Measurements from ENCODE around the gene KAZN.

Gene KAZN

DNA sequence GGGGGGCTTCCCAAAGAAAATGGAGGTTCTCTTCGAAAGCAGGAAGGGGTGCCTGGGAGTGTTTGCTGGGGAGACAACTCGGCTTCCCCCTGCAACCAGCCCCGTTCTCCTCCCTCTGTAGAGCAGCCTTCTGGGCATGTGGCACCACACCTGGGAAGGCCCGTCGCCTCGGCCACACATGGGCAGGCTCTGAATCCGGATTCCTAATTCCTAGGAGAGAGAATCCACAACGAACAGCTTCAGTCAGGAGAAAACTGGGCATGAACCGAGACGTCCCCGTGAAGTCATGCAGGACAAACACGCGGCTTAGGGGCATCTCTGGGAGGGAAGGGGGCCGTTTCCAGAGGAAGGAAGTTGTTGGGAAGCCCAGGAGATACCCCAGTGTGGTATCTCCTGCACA is 224.5 kb downstream of the KAZN start:
- Histone ChIP-seq H3K4me1 (ENCODE audit: control insufficient read depth, insufficient read depth, low read length) (peaks cover 15% of the 10 kb centered on the region), H3K9ac (ENCODE audit: low read length) (no peak overlapping the region), H3K36me3 (ENCODE audit: control insufficient read depth, insufficient read depth, low read length, severe bottlenecking) (no peaks in the 10 kb centered on the region), H3K4me3 (ENCODE audit: low read length) (no peak overlapping the region), H3K27me3 (replicated peaks; ENCODE audit: control insufficient read depth, insufficient read depth, low read length) (no peaks in the 10 kb centered on the region), H3K9me3 (ENCODE audit: control insufficient read depth, low read length) (no peaks in the 10 kb centered on the region)
- no peak for DNase-seq (ENCODE audit: low read depth)

DNA sequence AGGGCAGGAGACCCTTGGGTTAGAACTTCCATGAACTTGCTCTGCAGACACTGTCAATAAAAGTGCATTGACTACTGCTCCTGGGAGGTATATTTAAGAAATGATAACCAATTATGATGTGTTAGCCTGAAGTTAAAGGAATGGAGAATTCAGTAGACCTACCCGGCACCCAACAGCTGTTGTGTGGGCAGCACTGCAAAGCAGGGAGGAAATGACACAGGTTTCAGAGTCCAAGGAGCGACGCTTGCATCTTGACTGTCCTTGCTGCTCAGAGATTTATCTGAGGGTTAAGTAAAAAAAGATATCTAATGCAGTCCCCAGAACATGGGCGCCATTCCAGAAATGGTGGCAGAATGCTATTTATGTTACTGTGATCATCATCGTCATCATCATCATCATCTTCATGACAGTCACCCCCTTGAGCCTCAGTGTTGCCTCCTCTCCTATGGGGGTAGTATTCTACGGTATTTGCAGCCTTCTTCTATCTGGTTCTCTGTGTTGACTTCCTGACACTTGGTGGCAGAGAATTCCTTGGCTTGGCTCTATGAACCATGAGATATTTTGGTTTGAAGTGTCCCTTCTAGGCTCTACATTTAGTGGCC is 225.9 kb downstream of the KAZN start:
- H3K4me1 ChIP-seq (ENCODE audit: control insufficient read depth, insufficient read depth, low read length) = peaks cover 15% of the 10 kb centered on the region
- DNase-seq (ENCODE audit: low read depth) = no peak
- no peaks in the 10 kb centered on the region for H3K36me3 ChIP-seq (ENCODE audit: control insufficient read depth, insufficient read depth, low read length, severe bottlenecking)
- H3K27me3 ChIP-seq (replicated peaks; ENCODE audit: control insufficient read depth, insufficient read depth, low read length) = no peaks in the 10 kb centered on the region
- no peaks in the 10 kb centered on the region for H3K9me3 ChIP-seq (ENCODE audit: control insufficient read depth, low read length)
- H3K9ac ChIP-seq (ENCODE audit: low read length) = no peak overlapping the region
- H3K4me3 ChIP-seq (ENCODE audit: low read length) = no peak overlapping the region

DNA sequence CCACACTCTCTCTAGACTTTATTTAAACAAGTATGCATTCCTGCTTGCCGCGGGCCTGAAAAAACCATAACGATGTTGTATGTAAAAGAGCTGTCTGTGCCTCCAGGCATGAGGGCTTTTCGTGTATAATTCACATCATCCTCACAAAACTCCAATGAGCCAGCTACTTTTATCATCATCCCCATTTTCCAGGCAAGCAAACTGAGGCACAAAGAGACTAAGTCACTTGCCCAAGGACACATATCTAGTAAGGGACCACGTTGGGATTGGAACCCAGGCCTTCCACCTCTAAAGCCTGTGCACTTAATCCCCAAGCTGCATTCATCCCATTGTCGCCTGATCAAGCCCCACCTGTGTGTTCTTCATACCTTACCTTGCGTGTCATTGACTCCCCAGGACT is 226.9 kb downstream of the KAZN start:
- peaks cover 15% of the 10 kb centered on the region for H3K4me1 ChIP-seq (ENCODE audit: control insufficient read depth, insufficient read depth, low read length)
- H3K27me3 ChIP-seq (replicated peaks; ENCODE audit: control insufficient read depth, insufficient read depth, low read length) = no peaks in the 10 kb centered on the region
- no peaks in the 10 kb centered on the region for H3K36me3 ChIP-seq (ENCODE audit: control insufficient read depth, insufficient read depth, low read length, severe bottlenecking)
- no peak for DNase-seq (ENCODE audit: low read depth)
- H3K9ac ChIP-seq (ENCODE audit: low read length) = peak overlapping the region; percentile 56
- H3K9me3 ChIP-seq (ENCODE audit: control insufficient read depth, low read length) = no peaks in the 10 kb centered on the region
- peak overlapping the region; percentile 33 for H3K4me3 ChIP-seq (ENCODE audit: low read length)

DNA sequence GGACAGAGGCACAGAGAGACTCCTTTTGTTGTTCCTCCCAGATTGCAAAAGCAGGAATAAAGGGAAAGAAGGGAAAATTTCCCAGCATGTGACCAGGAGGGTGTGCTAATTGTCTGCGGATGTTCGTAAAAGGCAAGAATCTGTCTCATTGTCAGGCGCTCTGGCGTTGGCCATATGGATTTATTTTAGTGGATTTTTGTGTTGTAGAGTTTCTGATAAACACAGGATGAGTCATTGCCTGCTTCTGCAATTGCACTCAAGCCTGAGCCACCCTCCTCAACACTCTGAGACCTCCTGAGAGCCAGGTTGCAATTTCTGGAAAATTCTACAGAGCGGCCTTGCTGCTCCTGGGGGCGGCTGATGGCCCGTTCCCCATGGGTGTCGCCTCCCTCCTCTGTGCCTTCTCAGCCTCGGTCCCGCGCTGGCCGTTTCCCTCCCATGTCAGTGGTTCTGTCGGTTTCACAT is 227.7 kb downstream of the KAZN start:
- DNase-seq (ENCODE audit: low read depth) = peak; percentile 92
- Histone ChIP-seq H3K4me1 (ENCODE audit: control insufficient read depth, insufficient read depth, low read length) (peaks cover 15% of the 10 kb centered on the region), H3K27me3 (replicated peaks; ENCODE audit: control insufficient read depth, insufficient read depth, low read length) (no peaks in the 10 kb centered on the region), H3K36me3 (ENCODE audit: control insufficient read depth, insufficient read depth, low read length, severe bottlenecking) (no peaks in the 10 kb centered on the region), H3K9ac (ENCODE audit: low read length) (peak overlapping the region; percentile 56), H3K4me3 (ENCODE audit: low read length) (peak overlapping the region; percentile 33), H3K9me3 (ENCODE audit: control insufficient read depth, low read length) (no peaks in the 10 kb centered on the region)

DNA sequence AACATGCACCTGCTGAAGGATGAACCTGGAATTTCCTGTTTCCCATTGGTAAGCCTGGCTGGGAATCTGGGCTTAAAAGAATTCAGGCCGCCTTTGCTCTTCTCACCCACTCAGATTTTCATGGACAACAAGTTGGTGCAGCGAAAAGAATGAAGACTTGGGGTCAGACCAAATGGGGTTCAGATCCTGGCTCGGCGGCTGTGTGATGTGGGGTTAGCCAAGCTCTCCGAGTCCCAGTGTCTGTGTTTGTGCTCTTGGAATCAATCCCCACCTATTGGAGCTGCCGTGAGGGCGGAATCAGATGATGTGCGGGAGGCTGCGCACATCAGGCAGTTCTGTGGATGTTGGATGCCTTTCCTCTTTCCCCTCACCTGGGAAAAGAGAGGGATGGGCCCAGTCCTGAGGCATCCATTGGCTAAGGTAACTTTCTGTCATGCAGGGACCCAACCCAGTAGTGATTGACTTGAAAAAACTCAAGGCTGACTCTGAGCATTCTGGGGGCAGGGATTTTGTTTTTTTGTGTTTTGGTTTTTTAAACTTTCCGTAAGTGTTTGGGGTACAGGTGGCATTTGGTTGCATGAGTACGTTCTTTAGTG is 228.3 kb downstream of the KAZN start:
- no peaks in the 10 kb centered on the region for H3K36me3 ChIP-seq (ENCODE audit: control insufficient read depth, insufficient read depth, low read length, severe bottlenecking)
- no peaks in the 10 kb centered on the region for H3K27me3 ChIP-seq (replicated peaks; ENCODE audit: control insufficient read depth, insufficient read depth, low read length)
- DNase-seq (ENCODE audit: low read depth) = no peak
- H3K4me3 ChIP-seq (ENCODE audit: low read length) = peak overlapping the region; percentile 33
- H3K9ac ChIP-seq (ENCODE audit: low read length) = peak overlapping the region; percentile 35
- no peaks in the 10 kb centered on the region for H3K9me3 ChIP-seq (ENCODE audit: control insufficient read depth, low read length)
- peaks cover 15% of the 10 kb centered on the region for H3K4me1 ChIP-seq (ENCODE audit: control insufficient read depth, insufficient read depth, low read length)

DNA sequence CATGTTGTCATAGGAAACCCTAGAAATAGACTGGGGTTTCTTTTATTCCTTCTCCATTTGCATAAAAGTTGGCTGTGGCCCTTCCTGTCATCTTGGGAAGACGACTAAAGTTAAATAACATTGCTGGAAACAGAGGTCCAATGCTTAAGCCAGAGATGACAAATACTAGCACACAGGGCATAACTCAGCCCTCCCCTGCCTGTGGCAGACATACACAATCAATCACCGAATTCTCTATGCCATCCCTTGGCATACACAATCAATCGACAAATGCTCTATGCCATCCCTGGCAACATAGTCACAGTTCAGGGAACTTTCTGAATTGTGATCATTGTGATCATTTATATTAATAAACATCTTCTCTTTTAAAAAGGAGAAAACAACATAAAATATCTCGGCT is 229.4 kb downstream of the KAZN start:
- H3K36me3 ChIP-seq (ENCODE audit: control insufficient read depth, insufficient read depth, low read length, severe bottlenecking) = no peaks in the 10 kb centered on the region
- no peak overlapping the region for H3K9ac ChIP-seq (ENCODE audit: low read length)
- peaks cover 15% of the 10 kb centered on the region for H3K4me1 ChIP-seq (ENCODE audit: control insufficient read depth, insufficient read depth, low read length)
- H3K4me3 ChIP-seq (ENCODE audit: low read length) = no peak overlapping the region
- H3K27me3 ChIP-seq (replicated peaks; ENCODE audit: control insufficient read depth, insufficient read depth, low read length) = no peaks in the 10 kb centered on the region
- DNase-seq (ENCODE audit: low read depth) = no peak
- no peaks in the 10 kb centered on the region for H3K9me3 ChIP-seq (ENCODE audit: control insufficient read depth, low read length)

DNA sequence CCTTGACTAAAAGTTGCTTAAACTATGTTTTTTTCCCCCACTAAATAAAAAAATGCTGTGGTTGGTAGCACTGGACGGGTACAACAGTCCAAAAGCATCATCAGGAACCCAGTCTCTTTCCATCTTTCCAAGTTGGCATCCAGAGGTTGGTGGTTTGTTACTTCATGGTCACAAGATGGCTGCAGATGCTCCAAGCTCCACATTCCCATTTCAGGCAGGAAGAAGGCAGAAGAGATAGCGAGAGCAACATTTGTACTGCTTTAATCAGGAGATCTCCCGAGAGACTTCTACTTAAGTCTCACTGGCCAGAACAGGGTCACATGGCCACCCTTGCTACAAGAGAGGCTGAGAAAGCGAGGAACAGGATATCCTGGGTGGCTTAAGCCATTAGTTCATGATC is 230.2 kb downstream of the KAZN start:
- peaks cover 15% of the 10 kb centered on the region for H3K4me1 ChIP-seq (ENCODE audit: control insufficient read depth, insufficient read depth, low read length)
- no peak for DNase-seq (ENCODE audit: low read depth)
- H3K27me3 ChIP-seq (replicated peaks; ENCODE audit: control insufficient read depth, insufficient read depth, low read length) = no peaks in the 10 kb centered on the region
- H3K9ac ChIP-seq (ENCODE audit: low read length) = no peak overlapping the region
- H3K9me3 ChIP-seq (ENCODE audit: control insufficient read depth, low read length) = no peaks in the 10 kb centered on the region
- no peaks in the 10 kb centered on the region for H3K36me3 ChIP-seq (ENCODE audit: control insufficient read depth, insufficient read depth, low read length, severe bottlenecking)
- H3K4me3 ChIP-seq (ENCODE audit: low read length) = no peak overlapping the region

DNA sequence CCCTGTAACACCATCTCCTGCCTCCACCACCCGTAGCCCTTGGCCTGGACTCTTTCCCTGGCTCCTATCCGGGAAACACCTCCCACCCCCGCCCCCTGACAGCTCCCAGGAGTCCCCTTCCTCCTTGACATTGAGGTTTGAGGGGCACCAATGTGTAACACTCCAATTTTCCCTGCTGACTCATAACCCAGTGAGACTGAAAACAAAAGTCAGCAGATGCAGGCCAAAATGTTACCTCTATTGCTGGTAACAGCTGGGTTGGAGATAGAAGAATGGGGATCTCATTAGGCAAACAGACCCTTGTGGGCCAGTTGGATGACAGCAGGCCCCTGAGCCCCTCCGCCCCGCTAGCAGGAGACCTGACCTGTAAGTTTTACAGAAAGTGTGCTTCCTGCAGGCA is 237.2 kb downstream of the KAZN start:
- DNase-seq (ENCODE audit: low read depth) = peak; percentile 36
- no peaks in the 10 kb centered on the region for H3K27me3 ChIP-seq (replicated peaks; ENCODE audit: control insufficient read depth, insufficient read depth, low read length)
- peak overlapping the region; percentile 17 for H3K4me3 ChIP-seq (ENCODE audit: low read length)
- H3K36me3 ChIP-seq (ENCODE audit: control insufficient read depth, insufficient read depth, low read length, severe bottlenecking) = no peaks in the 10 kb centered on the region
- H3K9me3 ChIP-seq (ENCODE audit: control insufficient read depth, low read length) = no peaks in the 10 kb centered on the region
- no peak overlapping the region for H3K9ac ChIP-seq (ENCODE audit: low read length)
- peaks cover 13% of the 10 kb centered on the region for H3K4me1 ChIP-seq (ENCODE audit: control insufficient read depth, insufficient read depth, low read length)

DNA sequence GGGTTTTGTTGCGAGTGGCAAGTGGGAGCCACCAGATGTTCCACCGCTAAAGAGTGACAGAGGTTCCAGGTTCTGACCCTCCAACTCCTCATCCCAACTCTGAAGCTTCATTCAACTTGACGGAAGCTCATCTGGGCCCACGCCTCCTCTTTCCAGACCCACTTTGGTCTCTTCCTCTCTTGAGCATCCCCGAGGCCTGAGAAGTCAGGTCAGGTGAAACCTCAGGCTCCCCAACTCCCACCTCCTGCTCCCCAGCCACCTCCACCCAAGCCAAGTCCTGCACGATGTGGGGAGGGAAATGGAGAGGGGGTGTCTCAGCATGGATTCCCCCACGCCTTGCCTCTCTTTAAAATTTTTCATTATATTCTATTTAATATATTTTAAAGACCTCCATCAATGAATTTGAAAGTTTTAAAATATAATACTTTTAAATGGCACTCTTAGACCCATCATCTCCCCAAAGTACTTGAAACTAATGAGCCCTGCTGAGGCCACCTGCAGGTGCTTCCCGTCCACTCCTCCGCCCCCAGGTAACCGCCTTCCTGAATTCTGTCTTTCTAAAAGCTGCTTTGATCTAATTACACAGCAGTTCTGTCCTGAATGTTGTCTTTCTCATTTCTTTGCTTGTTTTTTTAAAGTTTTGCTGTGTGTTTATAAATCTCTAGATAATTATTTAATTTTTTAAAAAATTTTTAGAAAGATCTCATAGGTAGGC is 238.1 kb downstream of the KAZN start:
- Histone ChIP-seq H3K9ac (ENCODE audit: low read length) (no peak overlapping the region), H3K4me3 (ENCODE audit: low read length) (no peak overlapping the region), H3K27me3 (replicated peaks; ENCODE audit: control insufficient read depth, insufficient read depth, low read length) (no peaks in the 10 kb centered on the region), H3K36me3 (ENCODE audit: control insufficient read depth, insufficient read depth, low read length, severe bottlenecking) (no peaks in the 10 kb centered on the region), H3K9me3 (ENCODE audit: control insufficient read depth, low read length) (peaks cover 3% of the 10 kb centered on the region), H3K4me1 (ENCODE audit: control insufficient read depth, insufficient read depth, low read length) (peaks cover 13% of the 10 kb centered on the region)
- no peak for DNase-seq (ENCODE audit: low read depth)

DNA sequence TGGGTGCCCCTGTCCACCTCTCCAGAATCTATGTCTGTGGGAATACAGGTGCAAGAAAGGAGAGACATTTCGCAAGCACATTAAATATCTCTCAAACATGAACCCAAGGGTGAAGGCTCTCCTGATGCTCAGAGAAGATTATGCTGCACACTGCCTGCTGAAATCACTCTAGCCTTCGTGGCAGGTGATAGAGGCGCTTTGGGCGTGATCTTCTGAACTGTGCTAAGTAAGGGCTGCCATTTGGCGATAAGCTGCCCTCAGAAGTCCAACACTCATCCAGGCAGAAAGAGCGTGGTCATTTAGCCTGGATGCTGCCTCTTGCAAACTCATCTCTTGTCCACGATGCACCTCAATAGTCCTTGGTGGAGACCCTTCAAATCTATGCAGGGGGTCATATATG is 241.9 kb downstream of the KAZN start:
- DNase-seq (ENCODE audit: low read depth) = no peak
- no peak overlapping the region for H3K9ac ChIP-seq (ENCODE audit: low read length)
- peaks cover 5% of the 10 kb centered on the region for H3K36me3 ChIP-seq (ENCODE audit: control insufficient read depth, insufficient read depth, low read length, severe bottlenecking)
- H3K27me3 ChIP-seq (replicated peaks; ENCODE audit: control insufficient read depth, insufficient read depth, low read length) = no peaks in the 10 kb centered on the region
- peaks cover 16% of the 10 kb centered on the region for H3K9me3 ChIP-seq (ENCODE audit: control insufficient read depth, low read length)
- H3K4me1 ChIP-seq (ENCODE audit: control insufficient read depth, insufficient read depth, low read length) = peaks cover 9% of the 10 kb centered on the region
- no peak overlapping the region for H3K4me3 ChIP-seq (ENCODE audit: low read length)

DNA sequence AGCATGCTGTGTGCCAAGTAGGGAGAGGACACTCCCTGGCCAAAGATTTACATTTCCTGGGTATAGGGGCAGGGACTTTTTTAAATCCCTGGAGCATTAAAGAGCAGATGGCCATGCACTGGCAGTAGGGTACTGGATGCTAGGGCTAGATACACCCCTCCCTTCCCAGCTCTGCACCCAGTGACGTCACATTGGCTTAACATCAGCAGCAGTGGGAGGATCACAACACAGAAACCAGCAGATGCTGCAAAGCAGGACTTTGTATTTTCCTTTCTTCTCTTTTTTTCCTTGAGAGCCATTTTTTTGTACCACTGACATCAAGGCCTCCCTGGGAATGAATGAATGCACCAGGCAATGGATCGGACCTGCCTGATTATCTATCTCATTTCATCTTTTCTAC is 243.0 kb downstream of the KAZN start:
- H3K27me3 ChIP-seq (replicated peaks; ENCODE audit: control insufficient read depth, insufficient read depth, low read length) = no peaks in the 10 kb centered on the region
- H3K36me3 ChIP-seq (ENCODE audit: control insufficient read depth, insufficient read depth, low read length, severe bottlenecking) = peaks cover 5% of the 10 kb centered on the region
- H3K4me3 ChIP-seq (ENCODE audit: low read length) = peak overlapping the region; percentile 30
- H3K4me1 ChIP-seq (ENCODE audit: control insufficient read depth, insufficient read depth, low read length) = no peaks in the 10 kb centered on the region
- peaks cover 16% of the 10 kb centered on the region for H3K9me3 ChIP-seq (ENCODE audit: control insufficient read depth, low read length)
- H3K9ac ChIP-seq (ENCODE audit: low read length) = no peak overlapping the region
- DNase-seq (ENCODE audit: low read depth) = no peak

Data from adipocyte (in vitro differentiated cells).